Measurements from ENCODE around the gene FBXW12.
"Not testable (repeated sequence)": the region's sequence is repeated elsewhere in the genome, so short reads cannot be mapped to it uniquely, and the experiment has no call there.

FBXW12 gene

GRCh38 chr3:48371651-48372376, at the start of gene FBXW12:
FBXW12 (plus strand) TSS chr3:48372219; CDS start chr3:48372768, 549 bp downstream.
- no peak for DNase-seq (ENCODE audit: low spot score)

GRCh38 chr3:48331706-48332435, 40.1 kb upstream of the FBXW12 start:
- DNase-seq (ENCODE audit: low spot score) = not testable (repeated sequence)

GRCh38 chr3:48333346-48334245, 38.4 kb upstream of the FBXW12 start, which contains the start of gene SPINK8:
SPINK8 (minus strand) TSS chr3:48333661; CDS start chr3:48328341, 5,320 bp downstream.
- DNase-seq (ENCODE audit: low spot score) = not testable (repeated sequence)

- DNase-seq (ENCODE audit: low spot score) = no peak
Measured at GRCh38 chr3:48334605-48335004, 37.4 kb upstream of the FBXW12 start.

- DNase-seq (ENCODE audit: low spot score) = not testable (repeated sequence)
Measured at GRCh38 chr3:48335286-48335685, 36.7 kb upstream of the FBXW12 start.

- DNase-seq (ENCODE audit: low spot score) = not testable (repeated sequence)
Measured at GRCh38 chr3:48337536-48337935, 34.5 kb upstream of the FBXW12 start.

GRCh38 chr3:48338635-48339034, 33.4 kb upstream of the FBXW12 start:
- no peak for DNase-seq (ENCODE audit: low spot score)

- DNase-seq (ENCODE audit: low spot score) = no peak
Measured at GRCh38 chr3:48343432-48343831, 28.6 kb upstream of the FBXW12 start.

- DNase-seq (ENCODE audit: low spot score) = no peak
Measured at GRCh38 chr3:48344867-48345507, 27.0 kb upstream of the FBXW12 start.

GRCh38 chr3:48345946-48346572, 26.0 kb upstream of the FBXW12 start:
- no peak for DNase-seq (ENCODE audit: low spot score)

- DNase-seq (ENCODE audit: low spot score) = no peak
Measured at GRCh38 chr3:48347500-48347899, 24.5 kb upstream of the FBXW12 start.

GRCh38 chr3:48352546-48352945, 19.5 kb upstream of the FBXW12 start:
- DNase-seq (ENCODE audit: low spot score) = no peak

- no peak for DNase-seq (ENCODE audit: low spot score)
Measured at GRCh38 chr3:48353987-48354386, 18.0 kb upstream of the FBXW12 start.

- DNase-seq (ENCODE audit: low spot score) = no peak
Measured at GRCh38 chr3:48356419-48356818, 15.6 kb upstream of the FBXW12 start.

GRCh38 chr3:48361928-48362327, 10.1 kb upstream of the FBXW12 start:
- DNase-seq (ENCODE audit: low spot score) = no peak

- DNase-seq (ENCODE audit: low spot score) = no peak
Measured at GRCh38 chr3:48364840-48365239, 7.2 kb upstream of the FBXW12 start.

GRCh38 chr3:48367201-48367600, 4.8 kb upstream of the FBXW12 start:
- DNase-seq (ENCODE audit: low spot score) = no peak

GRCh38 chr3:48369693-48370332, 2.2 kb upstream of the FBXW12 start:
- no peak for DNase-seq (ENCODE audit: low spot score)

- DNase-seq (ENCODE audit: low spot score) = no peak
Measured at GRCh38 chr3:48370333-48370713, 1.7 kb upstream of the FBXW12 start.

GRCh38 chr3:48372377-48372770, 355 bp downstream of the FBXW12 start:
- DNase-seq (ENCODE audit: low spot score) = no peak
